ENCODE data around the gene TRIM38.
"Not testable (repeated sequence)": the region's sequence is repeated elsewhere in the genome, so short reads cannot be mapped to it uniquely, and the experiment has no call there.

Gene TRIM38

DNA sequence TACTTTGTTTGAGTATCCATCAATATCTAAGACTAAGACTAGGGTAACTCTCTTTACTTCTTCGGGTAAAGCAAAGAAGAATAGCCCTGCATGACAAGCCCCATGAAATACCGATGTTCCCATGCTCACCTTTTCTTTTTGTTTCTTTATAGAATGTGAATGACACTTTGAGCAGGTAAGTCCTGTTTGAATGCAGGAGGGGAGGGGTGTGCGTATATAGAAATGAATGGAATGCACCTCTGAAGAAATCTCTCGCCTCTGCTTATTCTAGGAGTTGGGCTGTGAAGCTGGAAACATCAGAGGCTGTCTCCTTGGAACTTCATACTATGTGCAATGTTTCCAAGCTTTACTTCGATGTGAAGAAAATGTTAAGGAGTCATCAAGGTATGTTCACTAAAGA, 10.3 kb downstream of the TRIM38 start:
- no peak for DNase-seq

DNA sequence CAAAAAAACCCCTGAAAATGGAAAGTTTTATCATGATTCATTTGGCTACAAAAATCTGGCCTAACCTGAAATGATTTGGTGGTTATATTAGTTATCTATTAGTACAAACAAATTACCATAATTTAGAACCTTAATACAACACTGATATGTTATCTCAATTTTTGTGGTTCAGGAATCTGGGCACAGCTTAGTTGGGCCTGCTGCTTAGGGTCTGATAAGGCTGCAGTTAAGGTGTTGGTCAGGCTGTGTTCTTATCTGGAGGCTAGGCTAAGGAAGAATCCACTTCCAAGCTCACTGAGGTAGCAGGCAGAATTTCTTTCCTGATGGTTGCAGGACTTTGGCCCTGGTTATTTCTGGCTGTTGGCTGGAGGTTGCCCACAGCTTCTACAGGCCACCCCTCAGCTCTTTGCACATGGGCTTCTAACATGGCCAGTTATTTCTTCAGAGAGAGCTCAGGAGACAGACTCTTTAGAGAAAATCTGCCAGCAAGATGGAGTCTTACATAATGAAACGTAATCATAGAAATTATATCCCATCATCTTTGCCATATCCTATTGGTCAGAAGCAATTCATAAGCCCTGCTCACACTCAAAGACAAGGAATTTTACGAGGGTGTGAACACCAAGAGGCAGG, 11.4 kb downstream of the TRIM38 start:
- no peak for DNase-seq

GRCh38 chr6:25975923-25976560, 13.4 kb downstream of the TRIM38 start:
- no peak for DNase-seq

- no peak for DNase-seq
Observed at GRCh38 chr6:25980935-25981334, 18.3 kb downstream of the TRIM38 start.

DNA sequence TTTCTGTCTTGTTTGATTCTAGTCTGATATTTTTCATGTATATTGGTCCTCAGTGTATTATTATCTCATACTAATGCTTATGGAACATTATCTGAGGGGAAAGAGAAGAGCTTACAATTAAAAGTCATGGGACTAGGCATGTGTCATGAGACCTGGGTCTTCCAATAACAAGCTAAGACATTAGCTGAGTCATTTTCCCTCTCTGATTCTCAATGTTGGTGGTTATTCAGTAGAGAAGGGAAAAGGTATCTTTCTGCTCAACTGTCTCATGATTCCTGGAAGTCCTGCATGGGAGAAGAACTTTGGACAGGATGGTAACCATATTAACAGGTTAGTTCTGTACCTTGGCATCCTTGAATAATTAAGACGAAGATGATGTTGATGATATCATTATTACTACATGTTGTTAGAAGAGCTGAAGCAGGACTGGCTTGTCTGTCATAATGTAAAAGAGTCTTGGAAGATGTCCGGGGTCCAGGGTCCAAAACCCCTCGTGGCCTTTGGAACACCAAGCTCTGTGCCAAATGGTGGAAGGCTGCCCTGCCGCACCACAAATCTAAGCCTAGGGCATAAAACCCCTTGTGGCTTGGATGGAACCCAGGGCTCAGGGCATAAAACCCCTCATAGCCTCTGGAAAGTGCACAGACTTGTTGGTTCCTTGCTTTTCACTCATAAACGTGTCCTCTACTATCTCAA, 19.1 kb downstream of the TRIM38 start:
- no peak for DNase-seq

- no peak for DNase-seq
Observed at GRCh38 chr6:25984265-25984664, 21.7 kb downstream of the TRIM38 start.

DNA sequence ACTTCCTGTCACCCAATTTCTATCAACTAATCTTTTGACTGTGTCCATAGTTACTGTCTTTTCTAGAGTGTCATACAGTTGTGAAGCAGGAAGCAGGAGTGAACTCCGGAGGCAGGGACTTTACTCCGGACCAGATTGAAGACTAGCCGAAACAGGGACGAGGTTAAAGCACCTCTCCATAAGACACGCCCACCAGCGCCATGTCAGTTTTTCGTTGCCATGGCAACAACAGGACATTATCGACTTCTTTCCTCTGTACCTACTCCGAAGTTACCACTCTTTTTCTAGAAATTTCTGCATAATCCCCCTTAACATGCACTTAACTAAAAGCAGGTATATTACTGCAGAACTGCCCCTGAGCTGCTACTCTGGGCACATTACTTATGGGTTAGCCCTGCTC, 25.2 kb downstream of the TRIM38 start:
- DNase-seq: no peak

DNA sequence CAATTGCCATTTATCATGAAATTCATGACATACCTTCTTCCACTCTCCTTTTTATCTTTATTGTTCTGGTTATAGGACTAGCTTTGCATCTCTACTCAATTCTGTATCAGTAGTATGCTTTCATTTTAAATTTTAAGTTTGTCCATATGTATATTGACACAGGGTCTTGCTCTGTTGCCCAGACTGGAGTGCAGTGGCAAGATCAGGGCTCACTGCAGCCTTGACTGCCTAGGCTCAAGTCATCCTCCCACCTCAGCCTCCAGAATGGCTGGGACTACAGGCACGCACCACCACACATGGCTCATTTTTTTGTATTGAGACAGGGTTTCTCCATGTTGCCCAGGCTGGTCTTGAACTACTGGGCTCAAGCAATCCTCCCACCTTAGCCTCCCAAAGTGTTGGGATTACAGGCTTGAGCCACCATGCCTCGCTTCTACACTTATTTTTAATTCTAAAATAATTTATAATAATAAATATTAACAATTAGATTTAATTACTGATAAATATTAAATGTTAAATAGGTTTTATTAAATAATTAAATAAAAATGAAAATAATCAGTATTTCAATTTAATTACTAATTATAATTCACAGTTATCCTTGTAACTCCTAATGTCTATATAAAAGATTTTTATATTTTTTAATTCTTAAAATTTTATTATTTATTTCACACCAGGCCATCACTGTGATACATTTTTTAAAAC, 27.7 kb downstream of the TRIM38 start:
- no peak for DNase-seq

- DNase-seq: peak; percentile 20 to 75
Observed at GRCh38 chr6:25991785-25992412, 29.3 kb downstream of the TRIM38 start.

DNA sequence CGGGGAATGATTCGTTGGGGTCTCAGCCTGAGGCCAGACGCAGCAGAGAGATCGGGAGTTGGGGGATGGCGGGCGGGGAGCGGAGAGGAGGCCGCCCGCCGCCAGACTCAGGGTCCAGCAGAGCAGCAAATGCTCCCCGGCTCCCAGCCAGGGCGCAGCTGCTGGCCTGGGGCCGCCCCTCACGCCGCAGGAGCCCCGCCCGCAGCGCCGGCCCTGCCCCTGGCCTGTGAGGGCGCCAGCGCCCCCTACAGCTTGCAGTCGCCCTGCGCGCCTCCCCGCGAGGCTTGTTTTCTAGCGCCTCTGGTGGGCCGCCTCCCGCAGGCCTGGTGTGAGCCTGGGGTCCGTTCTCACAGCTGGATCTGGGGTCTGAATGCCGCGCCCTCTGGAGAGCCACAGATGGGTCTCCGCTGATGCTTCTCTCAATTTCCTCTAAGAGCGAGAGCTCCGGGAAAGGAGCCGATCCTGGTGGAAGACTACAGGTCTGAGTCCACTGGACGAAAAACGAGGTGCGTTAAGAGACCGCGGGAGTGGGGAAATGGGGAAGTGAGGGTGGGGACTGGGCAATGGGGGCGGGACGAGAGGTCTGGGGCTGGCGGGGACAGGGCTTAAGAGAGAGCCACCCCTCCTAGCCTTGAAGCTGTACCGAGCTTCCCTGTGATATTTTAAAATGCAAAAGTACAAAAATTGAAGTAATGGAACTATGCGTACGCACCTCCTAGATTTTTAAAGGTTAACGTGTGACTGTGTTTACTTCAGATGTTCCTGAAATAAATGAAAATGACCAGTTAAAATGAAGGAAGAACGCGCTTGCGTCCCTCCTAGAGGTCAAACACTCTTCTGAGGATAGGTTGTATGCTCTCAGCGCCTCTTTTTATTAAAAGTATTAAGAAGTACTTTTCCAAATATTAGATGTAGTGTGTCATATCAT, 30.1 kb downstream of the TRIM38 start:
- DNase-seq: peak; percentile 84 to 90

DNA sequence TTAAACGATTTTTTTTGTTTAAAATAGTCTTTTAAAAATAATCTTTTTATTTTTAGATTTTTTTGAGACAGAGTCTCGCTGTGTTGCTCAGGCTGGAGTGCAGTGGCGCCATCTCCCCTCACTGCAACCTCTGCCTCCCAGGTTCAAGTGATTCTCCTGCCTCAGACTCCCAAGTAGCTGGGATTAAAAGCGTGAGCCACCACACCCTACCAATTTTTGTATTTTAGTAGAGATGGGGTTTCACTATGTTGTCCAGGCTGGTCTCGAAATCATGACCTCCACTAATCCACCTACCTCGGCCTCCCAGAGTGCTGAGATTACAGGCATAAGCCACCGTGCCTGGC, 30.7 kb downstream of the TRIM38 start:
- DNase-seq: not testable (repeated sequence)

GRCh38 chr6:25995507-25995906, 32.9 kb downstream of the TRIM38 start:
- no peak for DNase-seq

GRCh38 chr6:25997921-25998320, 35.3 kb downstream of the TRIM38 start:
- DNase-seq: no peak

GRCh38 chr6:25998379-25998778, 35.8 kb downstream of the TRIM38 start:
- DNase-seq: no peak

- DNase-seq: not testable (repeated sequence)
Observed at GRCh38 chr6:25999225-25999624, 36.6 kb downstream of the TRIM38 start.

DNA sequence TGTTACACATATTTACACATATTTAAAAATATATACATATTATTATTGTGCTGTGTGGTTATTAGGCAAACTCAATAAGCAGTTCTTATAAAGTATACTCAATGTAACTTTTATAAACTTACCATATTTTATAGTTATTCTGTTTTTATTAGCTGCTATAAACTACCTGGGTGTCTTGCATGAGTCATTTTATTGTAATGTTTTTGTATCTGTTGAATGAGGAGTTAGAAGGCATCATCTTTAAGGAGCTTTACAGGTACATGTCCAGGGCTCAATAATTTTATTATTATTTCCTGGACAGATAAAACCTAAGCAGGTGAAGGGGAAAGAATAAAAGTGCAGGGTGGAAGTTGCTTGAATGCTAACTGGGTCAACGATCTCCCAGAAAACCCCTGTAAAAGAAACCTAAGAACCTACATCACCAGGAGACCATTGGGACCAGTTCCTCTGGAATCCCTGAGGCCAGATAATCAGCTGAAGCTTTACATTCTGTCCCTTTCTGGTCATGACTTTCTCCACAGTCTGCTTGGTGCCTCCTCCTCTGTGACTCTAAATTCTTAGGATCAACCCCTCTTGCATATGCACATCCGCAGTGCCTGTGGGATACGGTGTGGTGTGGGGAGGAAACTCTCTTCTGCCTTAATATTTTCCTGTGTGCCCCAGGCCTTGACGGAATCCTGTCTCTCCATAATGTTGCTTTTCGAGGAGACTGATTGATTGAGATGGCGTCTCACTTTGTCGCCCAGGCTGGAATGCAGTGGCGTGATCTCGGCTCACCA, 38.0 kb downstream of the TRIM38 start:
- DNase-seq: no peak

- DNase-seq: peak; percentile 7 to 18
Observed at GRCh38 chr6:26003102-26003694, 40.6 kb downstream of the TRIM38 start.

DNA sequence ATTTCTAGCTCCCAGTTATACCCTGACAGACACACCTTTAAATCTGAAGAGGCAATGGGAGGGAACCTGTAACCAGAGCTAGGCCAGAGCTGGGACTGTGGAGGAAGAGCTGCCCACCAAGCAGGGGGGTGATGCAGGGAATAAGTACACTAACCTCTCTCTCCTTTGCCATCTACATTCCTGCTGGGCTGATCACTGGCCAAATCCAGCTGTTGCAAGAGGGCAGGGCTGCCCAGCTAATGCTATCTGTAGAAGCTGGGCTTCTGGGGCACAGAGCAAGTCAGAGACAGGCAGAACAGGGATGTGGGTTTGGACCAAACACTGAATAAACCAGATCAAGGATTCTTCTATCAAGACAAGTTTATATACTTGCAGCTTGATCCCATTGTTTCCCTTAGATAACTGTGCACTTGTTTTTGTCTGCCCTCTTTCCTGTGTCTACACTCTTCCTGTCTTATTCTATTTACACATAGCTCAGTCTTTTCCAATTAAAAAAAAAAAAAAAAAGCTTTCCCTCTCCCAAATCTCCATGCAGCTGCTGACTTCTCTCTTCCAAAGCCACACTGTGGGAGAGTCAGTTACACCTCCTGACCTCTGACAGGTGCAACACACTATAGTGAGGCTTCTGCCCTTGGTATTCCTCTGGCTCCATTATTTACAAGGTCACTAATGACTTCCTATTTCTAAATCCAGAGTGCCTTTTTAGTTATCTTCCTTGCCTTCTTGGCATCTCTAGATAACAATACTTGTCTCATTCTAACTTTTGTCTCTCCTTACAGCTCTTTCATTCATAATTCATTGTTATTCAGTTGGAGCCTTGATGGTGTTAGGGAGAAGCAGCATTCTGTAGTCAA, 43.7 kb downstream of the TRIM38 start:
- no peak for DNase-seq

- not testable (repeated sequence) for DNase-seq
Observed at GRCh38 chr6:26006940-26007305, 44.3 kb downstream of the TRIM38 start.

- no peak for DNase-seq
Observed at GRCh38 chr6:26008470-26008869, 45.9 kb downstream of the TRIM38 start.
